HG03521 (cell line): ENCODE results near the gene CDC42EP2.

ENCODE experiments used
- ATAC-seq: cut with Tn5 transposase; IDR thresholded peaks from one replicate; pipeline ENCODE4 v1.9.1; 2021; ENCODE audit warnings: mild to moderate bottlenecking, moderate library complexity; ENCODE audit not compliant: unreplicated experiment

CDC42EP2 gene

GRCh38 chr11:65314501-65315203, at the start of gene CDC42EP2:
Gene CDC42EP2, plus strand, starts transcription at chr11:65314866. Its CDS starts 6,033 bp downstream, at chr11:65320899.
- ATAC-seq: peak; percentile 83

GRCh38 chr11:65266210-65266609, 48.5 kb upstream of the CDC42EP2 start:
- ATAC-seq: no peak

GRCh38 chr11:65274735-65275682, 39.7 kb upstream of the CDC42EP2 start:
- ATAC-seq: no peak

- ATAC-seq: no peak
These were observed 38.8 kb upstream of the CDC42EP2 start for GRCh38 chr11:65275906-65276305.

GRCh38 chr11:65277631-65278277, 36.9 kb upstream of the CDC42EP2 start:
- no peak for ATAC-seq

GRCh38 chr11:65278356-65278755, 36.3 kb upstream of the CDC42EP2 start:
- ATAC-seq: no peak

GRCh38 chr11:65279279-65279678, 35.4 kb upstream of the CDC42EP2 start:
- no peak for ATAC-seq

- ATAC-seq: no peak
These were observed 34.8 kb upstream of the CDC42EP2 start for GRCh38 chr11:65279741-65280440.

- no peak for ATAC-seq
These were observed 34.0 kb upstream of the CDC42EP2 start for GRCh38 chr11:65280646-65281045.

GRCh38 chr11:65286686-65287085, 28.0 kb upstream of the CDC42EP2 start:
- ATAC-seq: no peak

GRCh38 chr11:65287601-65288000, 27.1 kb upstream of the CDC42EP2 start:
- no peak for ATAC-seq

- no peak for ATAC-seq
These were observed 25.7 kb upstream of the CDC42EP2 start for GRCh38 chr11:65288706-65289536.

GRCh38 chr11:65290448-65291165, 24.1 kb upstream of the CDC42EP2 start:
- ATAC-seq: no peak

GRCh38 chr11:65291613-65292012, 23.1 kb upstream of the CDC42EP2 start:
- ATAC-seq: no peak

- no peak for ATAC-seq
These were observed 21.8 kb upstream of the CDC42EP2 start for GRCh38 chr11:65292890-65293289.

- no peak for ATAC-seq
These were observed 20.7 kb upstream of the CDC42EP2 start for GRCh38 chr11:65293909-65294381.

GRCh38 chr11:65295001-65295400, 19.7 kb upstream of the CDC42EP2 start:
- no peak for ATAC-seq

- no peak for ATAC-seq
These were observed 18.9 kb upstream of the CDC42EP2 start for GRCh38 chr11:65295571-65296341.
